22Rv1 (cell line): ENCODE measurements around the gene LRRK1.

ENCODE experiments used
- ZFX ChIP-seq: fragments of 450-650 bp; IDR thresholded peaks from 2 replicates; pipeline ENCODE4 v1.6.1; 2017; ENCODE audit warnings: antibody characterized with exemption, borderline replicate concordance
- TF ChIP-seq, protein P1 (sequence below): fragments of 450-650 bp; IDR thresholded peaks from 2 replicates; pipeline ENCODE4 v1.5.1; 2017; ENCODE audit warnings: mild to moderate bottlenecking

DNA sequence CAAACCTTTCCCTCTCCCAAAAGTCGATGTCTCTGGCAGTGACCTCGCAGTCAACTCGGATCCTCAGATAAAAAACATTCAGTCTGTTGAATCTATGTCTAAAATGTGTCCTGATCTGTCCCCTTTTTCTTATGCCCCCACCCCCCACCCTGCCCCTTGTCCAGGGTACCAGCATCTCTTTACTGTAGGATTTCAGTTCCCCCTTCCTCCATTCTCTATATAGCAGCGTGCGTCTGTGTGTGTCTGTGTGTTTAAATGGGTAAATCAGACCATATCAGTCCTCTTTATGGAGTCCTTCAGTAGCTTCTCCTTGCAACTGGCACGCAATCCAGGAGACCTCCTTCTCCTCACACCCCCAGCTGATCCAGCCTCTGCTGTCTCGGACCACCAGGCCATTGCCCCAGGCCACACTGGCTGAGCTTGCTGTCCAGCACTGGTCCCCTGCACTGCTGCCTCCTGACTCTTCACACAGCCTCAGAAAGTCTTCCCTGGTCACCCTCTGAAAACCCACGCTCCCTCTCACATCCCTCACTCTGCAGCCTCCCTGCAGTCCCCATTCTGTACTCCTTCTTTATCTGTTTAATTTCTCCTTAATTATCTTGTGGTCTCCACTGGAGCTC lies 1.5 kb downstream of the LRRK1 start:
- TF ChIP-seq, protein P1, sequence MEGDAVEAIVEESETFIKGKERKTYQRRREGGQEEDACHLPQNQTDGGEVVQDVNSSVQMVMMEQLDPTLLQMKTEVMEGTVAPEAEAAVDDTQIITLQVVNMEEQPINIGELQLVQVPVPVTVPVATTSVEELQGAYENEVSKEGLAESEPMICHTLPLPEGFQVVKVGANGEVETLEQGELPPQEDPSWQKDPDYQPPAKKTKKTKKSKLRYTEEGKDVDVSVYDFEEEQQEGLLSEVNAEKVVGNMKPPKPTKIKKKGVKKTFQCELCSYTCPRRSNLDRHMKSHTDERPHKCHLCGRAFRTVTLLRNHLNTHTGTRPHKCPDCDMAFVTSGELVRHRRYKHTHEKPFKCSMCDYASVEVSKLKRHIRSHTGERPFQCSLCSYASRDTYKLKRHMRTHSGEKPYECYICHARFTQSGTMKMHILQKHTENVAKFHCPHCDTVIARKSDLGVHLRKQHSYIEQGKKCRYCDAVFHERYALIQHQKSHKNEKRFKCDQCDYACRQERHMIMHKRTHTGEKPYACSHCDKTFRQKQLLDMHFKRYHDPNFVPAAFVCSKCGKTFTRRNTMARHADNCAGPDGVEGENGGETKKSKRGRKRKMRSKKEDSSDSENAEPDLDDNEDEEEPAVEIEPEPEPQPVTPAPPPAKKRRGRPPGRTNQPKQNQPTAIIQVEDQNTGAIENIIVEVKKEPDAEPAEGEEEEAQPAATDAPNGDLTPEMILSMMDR: no peak
- no peak for TF ChIP-seq ZFX
